Tibial artery (tissue), 4 donors: ENCODE results near the gene ADAMTS17.

Source experiments
- DNase-seq, 2 donors: peaks; one replicate each; pipeline ENCODE4 v3.0.0-alpha.2; 2019
- H3K27ac ChIP-seq, 2 donors: fragments of 200-600 bp; sonication (generic) in 1 of 2; 1 replicate in 1 of 2; 2 replicates in 1 of 2; pipeline ENCODE4 v1.5.1; 2018 to 2019; ENCODE audit warnings: mild to moderate bottlenecking in 1 of 2
- H3K27me3 ChIP-seq, 2 donors: fragments of 200-600 bp; sonication (generic) in 1 of 2; one replicate each; pipeline versions ENCODE4 v1.5.1 to v1.6.0; 2016 to 2019
- H3K36me3 ChIP-seq, 3 donors: fragments of 200-600 bp; sonication (generic) in 2 of 3; one replicate each; pipeline ENCODE4 v1.5.1; 2016 to 2019; ENCODE audit warnings: mild to moderate bottlenecking in 2 of 3
- H3K4me1 ChIP-seq, 4 donors: fragments of 200-600 bp; sonication (generic) in 2 of 4; 1 replicate in 3 of 4; 2 replicates in 1 of 4; pipeline ENCODE4 v1.5.1; 2016 to 2019
- H3K4me3 ChIP-seq, 2 donors: fragments of 200-600 bp; sonication (generic) in 1 of 2; 1 replicate in 1 of 2; 2 replicates in 1 of 2; pipeline ENCODE4 v1.5.1; 2018 to 2019; ENCODE audit warnings: mild to moderate bottlenecking in 2 of 2
- H3K9me3 ChIP-seq, 3 donors: fragments of 200-600 bp; sonication (generic) in 1 of 3; one replicate each; pipeline ENCODE4 v1.5.1; 2016 to 2019
- CTCF ChIP-seq, 2 experiments: fragments of 200-600 bp in 1 of 2; fragments of 450-650 bp in 1 of 2; IDR thresholded peaks; one replicate each; pipeline ENCODE4 v1.5.1; 2017 to 2019; ENCODE audit warnings: antibody characterized with exemption in 2 of 2, mild to moderate bottlenecking in 1 of 2, moderate library complexity in 1 of 2
- intact Hi-C: fragments of 100-400 bp; cut with DNase I; formaldehyde crosslinking; loops from one replicate; pipeline ENCODE4 v1.15.0; 2023; ENCODE audit warnings: low total_unique reads

The ADAMTS17 gene

DNA sequence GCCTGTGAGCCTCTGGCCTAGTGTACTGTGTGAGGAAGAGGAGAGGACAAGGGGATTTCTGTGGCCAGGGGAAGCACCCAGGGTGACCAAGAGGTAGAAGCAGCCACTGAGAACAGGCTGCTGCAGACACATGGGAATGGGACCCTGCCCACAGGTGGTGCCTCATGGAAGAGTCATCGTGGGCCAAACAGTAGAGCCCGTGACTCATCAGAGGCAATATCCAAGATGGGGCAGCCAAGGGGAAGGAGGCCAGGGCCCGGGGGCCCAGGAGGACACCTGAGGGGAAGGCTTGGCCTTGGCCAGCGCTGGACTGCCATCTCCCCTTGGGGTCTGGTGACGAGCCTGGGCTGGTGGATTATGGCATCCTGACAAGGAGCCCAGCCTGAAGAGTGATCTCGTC, 333.5 kb downstream of the ADAMTS17 start:
- H3K4me3 ChIP-seq, result no peak overlapping the region
- no peaks in the 10 kb centered on the region for H3K36me3 ChIP-seq
- no peak overlapping the region for H3K27ac ChIP-seq
- no peak for TF ChIP-seq CTCF (IDR thresholded peaks at IDR 0.05)
- H3K9me3 ChIP-seq, result no peaks in the 10 kb centered on the region
- intact Hi-C loops, result no loop called here
- DNase-seq, result no peak
- no peaks in the 10 kb centered on the region for H3K27me3 ChIP-seq
- no peaks in the 10 kb centered on the region for H3K4me1 ChIP-seq

GRCh38 chr15:100007609-100008008, 334.2 kb downstream of the ADAMTS17 start:
- no peaks in the 10 kb centered on the region for H3K36me3 ChIP-seq
- TF ChIP-seq CTCF (IDR thresholded peaks at IDR 0.05), result no peak

GRCh38 chr15:100005715-100006114, 336.1 kb downstream of the ADAMTS17 start:
- intact Hi-C loops, result no loop called here
- no peak overlapping the region for H3K27ac ChIP-seq
- no peaks in the 10 kb centered on the region for H3K36me3 ChIP-seq
- H3K4me3 ChIP-seq, result no peak overlapping the region
- H3K27me3 ChIP-seq, result no peaks in the 10 kb centered on the region
- no peak for DNase-seq
- H3K4me1 ChIP-seq, result peaks cover 0 to 4% (median 0%) of the 10 kb centered on the region in 4 donors
- no peak for TF ChIP-seq CTCF (IDR thresholded peaks at IDR 0.05)
- H3K9me3 ChIP-seq, result no peaks in the 10 kb centered on the region

More at GRCh38 chr15:100007609-100008008, 334.2 kb downstream of the ADAMTS17 start:
- Histone ChIP-seq H3K4me3 (no peak overlapping the region), H3K27me3 (no peaks in the 10 kb centered on the region), H3K4me1 (no peaks in the 10 kb centered on the region), H3K9me3 (no peaks in the 10 kb centered on the region), H3K27ac (no peak overlapping the region)
- intact Hi-C loops, result no loop called here
- DNase-seq, result no peak

DNA sequence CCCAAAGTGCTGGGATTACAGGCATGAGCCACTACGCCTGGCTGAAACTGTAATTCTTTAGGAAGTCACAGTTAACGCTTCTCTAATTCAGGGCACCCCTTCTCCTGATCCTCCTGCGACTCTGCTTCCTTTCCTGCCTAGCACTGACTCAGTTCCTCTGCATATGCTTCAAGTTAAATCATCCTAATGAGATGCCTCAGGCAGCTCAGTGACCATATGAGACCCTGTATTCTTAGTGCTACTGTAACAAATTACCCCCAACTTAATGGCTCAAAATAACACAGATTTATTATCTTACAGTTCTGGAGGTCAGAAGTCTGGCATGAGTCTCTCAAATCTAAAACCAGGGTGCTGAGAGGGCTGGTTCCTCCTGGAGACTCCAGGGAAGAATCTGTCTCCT, 336.8 kb downstream of the ADAMTS17 start:
- intact Hi-C loops, result no loop called here
- DNase-seq, result no peak
- Histone ChIP-seq H3K27ac (no peak overlapping the region), H3K4me3 (no peak overlapping the region), H3K9me3 (no peaks in the 10 kb centered on the region), H3K27me3 (no peaks in the 10 kb centered on the region), H3K4me1 (peaks cover 0 to 4% (median 0%) of the 10 kb centered on the region in 4 donors), H3K36me3 (no peaks in the 10 kb centered on the region)
- TF ChIP-seq CTCF (IDR thresholded peaks at IDR 0.05), result no peak

DNA sequence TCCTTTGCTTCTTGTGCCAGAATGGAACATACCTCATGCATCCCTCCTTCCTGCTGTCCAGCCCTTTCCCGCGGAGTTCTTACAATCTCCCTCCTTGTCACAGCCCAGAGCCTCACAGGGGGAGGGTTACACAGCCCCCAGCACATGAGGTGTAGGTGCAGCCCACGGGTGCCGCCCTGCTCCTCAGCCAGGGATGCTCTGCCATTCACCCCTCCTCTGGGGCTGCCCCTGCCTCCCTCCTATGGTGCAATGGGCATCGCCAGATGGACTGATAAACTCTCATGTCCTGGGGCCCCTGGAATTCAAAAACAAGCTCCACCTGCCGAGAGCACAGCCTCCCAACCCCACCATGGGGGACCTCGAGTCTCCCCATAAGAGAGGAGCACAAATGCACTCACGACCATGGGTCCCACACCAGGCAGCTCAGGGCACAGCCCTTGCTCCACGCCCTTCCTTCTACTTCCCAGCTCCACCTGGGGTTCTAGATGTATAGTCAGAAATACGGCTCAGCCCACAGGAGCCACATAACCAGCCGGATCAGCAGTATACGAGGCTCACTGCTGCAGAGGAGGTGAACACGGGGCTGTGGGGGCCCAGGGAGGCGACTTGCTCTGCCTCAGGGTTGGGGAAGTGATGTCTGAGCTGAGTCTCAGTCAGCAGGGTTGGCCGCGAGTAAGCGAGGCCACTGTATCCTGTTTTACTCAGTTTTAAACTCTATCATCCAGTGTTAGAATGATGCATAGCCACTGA, 338.8 kb downstream of the ADAMTS17 start:
- Histone ChIP-seq H3K4me1 (peaks cover 0 to 4% (median 0%) of the 10 kb centered on the region in 4 donors), H3K36me3 (no peaks in the 10 kb centered on the region), H3K4me3 (no peak overlapping the region), H3K27ac (no peak overlapping the region), H3K27me3 (no peaks in the 10 kb centered on the region), H3K9me3 (no peaks in the 10 kb centered on the region)
- peak in 1 of 2 donors; percentile 50 for DNase-seq
- intact Hi-C loops, result no loop called here
- TF ChIP-seq CTCF (IDR thresholded peaks at IDR 0.05), result no peak
